RWPE1 (cell line): Measurements from ENCODE around the gene MAP2K1.

ENCODE experiments used
- CTCF ChIA-PET: fragments of 350-600 bp; sonication (Branson Sonifier 250); formaldehyde crosslinking; extraction: SDS; loops from one replicate; lab custom pipeline; 2021; lab: Yijun Ruan, JAX
- POLR2A ChIA-PET: fragments of 400-600 bp; formaldehyde crosslinking; extraction: SDS; loops from one replicate; lab custom pipeline; 2020; ENCODE audit warnings: antibody characterized with exemption; ENCODE audit not compliant: low non-redundant PET; lab: Yijun Ruan, JAX
- DNase-seq: peaks from one replicate; pipeline ENCODE4 v3.0.0; 2012; ENCODE audit warnings: low spot score
- H3K27ac ChIP-seq: fragments of 450-650 bp; 2 replicates; pipeline ENCODE4 v1.5.1; 2017
- TF ChIP-seq, protein P1 (sequence below): fragments of 450-650 bp; conservative IDR thresholded peaks from 2 replicates; pipeline ENCODE4 v1.5.1; 2017; ENCODE audit warnings: low read depth, mild to moderate bottlenecking

The MAP2K1 gene

DNA sequence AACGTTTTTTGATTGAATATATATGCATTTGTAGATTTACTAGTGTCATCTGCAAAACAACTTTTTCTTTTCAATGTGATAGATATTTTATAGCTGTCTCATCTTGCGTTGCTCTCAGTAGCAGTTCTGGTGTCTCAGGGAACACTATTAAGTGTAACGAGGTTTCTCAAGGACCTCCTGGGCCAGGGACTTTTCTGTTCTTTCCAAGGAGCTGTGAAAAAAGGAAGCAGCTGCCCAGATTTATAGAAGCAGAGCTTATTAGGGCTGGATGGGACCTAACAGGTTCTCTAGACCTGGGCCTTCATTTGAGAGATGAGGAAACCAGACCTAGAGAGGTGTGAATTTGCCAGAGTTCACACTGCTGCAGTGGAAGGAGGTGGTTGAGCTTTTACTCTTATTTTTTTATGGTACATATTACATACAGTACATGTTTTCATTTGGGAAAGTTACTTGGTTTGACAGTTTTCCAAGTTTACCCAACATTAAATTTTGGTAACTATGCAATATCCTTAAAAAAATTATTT lies 16.1 kb downstream of the MAP2K1 start:
- TF ChIP-seq, protein P1, sequence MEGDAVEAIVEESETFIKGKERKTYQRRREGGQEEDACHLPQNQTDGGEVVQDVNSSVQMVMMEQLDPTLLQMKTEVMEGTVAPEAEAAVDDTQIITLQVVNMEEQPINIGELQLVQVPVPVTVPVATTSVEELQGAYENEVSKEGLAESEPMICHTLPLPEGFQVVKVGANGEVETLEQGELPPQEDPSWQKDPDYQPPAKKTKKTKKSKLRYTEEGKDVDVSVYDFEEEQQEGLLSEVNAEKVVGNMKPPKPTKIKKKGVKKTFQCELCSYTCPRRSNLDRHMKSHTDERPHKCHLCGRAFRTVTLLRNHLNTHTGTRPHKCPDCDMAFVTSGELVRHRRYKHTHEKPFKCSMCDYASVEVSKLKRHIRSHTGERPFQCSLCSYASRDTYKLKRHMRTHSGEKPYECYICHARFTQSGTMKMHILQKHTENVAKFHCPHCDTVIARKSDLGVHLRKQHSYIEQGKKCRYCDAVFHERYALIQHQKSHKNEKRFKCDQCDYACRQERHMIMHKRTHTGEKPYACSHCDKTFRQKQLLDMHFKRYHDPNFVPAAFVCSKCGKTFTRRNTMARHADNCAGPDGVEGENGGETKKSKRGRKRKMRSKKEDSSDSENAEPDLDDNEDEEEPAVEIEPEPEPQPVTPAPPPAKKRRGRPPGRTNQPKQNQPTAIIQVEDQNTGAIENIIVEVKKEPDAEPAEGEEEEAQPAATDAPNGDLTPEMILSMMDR = no peak
- DNase-seq = no peak
- no peak overlapping the region for H3K27ac ChIP-seq
- ChIA-PET POLR2A (no interaction called here), CTCF (no interaction called here)

DNA sequence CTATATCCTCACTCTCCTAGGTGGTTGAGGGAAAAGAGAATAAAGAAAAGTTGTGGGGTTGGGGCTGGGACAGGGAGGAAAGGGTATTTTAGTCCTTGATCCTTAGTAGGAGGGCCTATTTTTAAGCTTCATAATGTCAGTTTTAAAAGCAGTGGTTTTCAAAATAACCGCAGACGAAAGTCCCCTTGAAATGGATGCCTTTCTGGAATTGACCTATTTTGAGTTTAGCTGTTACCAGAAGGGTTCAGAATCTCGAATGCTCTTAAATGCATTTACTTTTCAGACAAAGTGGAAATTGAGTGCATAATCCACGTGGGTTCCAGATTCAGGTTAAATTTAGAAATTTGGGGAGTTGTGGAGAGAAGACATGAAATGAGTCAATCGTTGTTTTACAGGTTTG lies 16.6 kb downstream of the MAP2K1 start:
- TF ChIP-seq, protein P1 = no peak
- CTCF ChIA-PET = no interaction called here
- DNase-seq = no peak
- POLR2A ChIA-PET = no interaction called here
- H3K27ac ChIP-seq = no peak overlapping the region

DNA sequence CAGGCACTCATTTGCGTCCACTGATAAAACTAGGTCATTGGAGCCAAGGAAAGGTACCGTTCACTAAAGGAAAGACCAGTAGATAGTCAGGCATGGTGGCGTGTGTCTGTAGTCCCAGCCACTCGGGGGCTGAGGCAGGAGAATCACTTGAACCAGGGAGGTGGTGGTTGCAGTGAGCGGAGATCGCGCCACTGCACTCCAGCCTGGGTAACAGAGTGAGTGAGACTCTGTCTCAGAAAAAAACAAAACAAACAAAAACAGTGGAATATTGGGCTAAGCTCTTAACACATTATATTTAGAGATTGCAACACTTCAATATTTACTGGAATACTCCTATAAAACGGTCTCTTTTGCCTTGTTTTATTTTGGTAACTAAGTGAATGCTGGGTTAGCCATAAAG lies 17.4 kb downstream of the MAP2K1 start:
- no peak overlapping the region for H3K27ac ChIP-seq

DNA sequence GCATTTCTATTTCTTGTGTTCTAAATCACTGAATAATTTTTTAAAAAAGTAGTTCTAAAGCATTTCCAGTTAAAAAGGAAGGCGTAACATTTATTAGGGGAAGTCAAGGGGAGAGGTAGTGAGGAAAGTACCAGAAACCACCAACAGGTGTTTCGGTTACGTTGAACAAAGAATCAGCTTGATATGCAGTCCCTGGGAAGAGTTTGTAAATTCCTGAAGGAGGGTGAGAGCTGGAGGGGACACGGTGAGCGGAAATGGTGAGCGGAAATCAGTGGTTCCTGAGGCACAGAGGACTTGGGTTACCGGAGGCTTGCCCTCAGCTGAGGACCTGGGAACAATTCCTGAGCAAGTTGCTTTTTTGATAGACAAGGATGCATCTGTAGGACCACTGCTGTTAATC lies 17.8 kb downstream of the MAP2K1 start:
- TF ChIP-seq, protein P1 = no peak
- no peak overlapping the region for H3K27ac ChIP-seq
- ChIA-PET CTCF (interaction anchor here (0.6 kb wide), 1 partner anchor 9 kb away, joined by 5 read pairs; no protein-coding TSS in a partner anchor), POLR2A (no interaction called here)
- no peak for DNase-seq

More for the DNA sequence above, 17.4 kb downstream of the MAP2K1 start:
- TF ChIP-seq, protein P1 = no peak
- DNase-seq = no peak
- ChIA-PET CTCF (interaction anchor here (0.6 kb wide), 1 partner anchor 9 kb away, joined by 5 read pairs; no protein-coding TSS in a partner anchor), POLR2A (no interaction called here)

DNA sequence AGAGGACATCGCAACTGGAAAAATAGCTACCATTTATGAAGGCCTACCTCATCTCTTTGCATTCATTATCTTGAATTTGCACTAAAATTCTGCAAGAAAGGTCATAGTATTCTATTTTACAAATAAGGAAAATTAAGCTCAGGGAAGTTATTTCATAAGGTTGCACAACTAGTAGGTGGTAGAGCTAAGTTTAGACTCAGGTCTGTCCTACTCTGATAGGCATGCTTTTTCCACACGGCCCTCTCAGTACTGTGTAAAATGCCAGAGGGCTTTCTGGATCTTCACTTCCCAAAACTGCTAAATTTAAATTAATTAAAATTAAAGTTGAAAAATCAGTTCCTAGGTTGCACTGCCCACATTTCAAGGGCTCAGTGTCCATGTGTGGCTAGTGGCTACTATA lies 18.3 kb downstream of the MAP2K1 start:
- ChIA-PET POLR2A (no interaction called here), CTCF (no interaction called here)
- H3K27ac ChIP-seq = no peak overlapping the region

DNA sequence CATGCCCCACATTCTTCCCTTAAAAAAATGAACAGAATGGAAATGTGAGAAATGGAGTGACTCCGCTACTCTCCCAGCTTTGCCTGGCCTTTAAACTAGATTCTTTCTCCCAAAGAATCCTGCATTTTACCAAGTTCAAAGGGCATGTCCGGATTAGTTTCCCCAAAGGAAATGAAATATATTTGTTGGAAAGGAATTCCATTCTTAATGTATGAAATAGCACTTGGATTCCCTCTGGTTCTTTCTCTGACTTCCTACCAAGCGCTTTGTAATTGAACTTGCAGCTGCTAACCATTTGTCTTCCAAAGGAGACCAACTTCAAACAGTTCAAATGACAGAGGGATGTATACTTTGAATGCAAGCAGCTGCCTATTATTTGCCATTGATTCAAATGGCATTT lies 18.9 kb downstream of the MAP2K1 start:
- TF ChIP-seq, protein P1 = no peak
- DNase-seq = no peak
- no peak overlapping the region for H3K27ac ChIP-seq
- ChIA-PET POLR2A (no interaction called here), CTCF (no interaction called here)

More for the DNA sequence above, 18.3 kb downstream of the MAP2K1 start:
- TF ChIP-seq, protein P1 = no peak
- DNase-seq = no peak
